Measurements from ENCODE around the gene CELF2.

CELF2 gene

DNA sequence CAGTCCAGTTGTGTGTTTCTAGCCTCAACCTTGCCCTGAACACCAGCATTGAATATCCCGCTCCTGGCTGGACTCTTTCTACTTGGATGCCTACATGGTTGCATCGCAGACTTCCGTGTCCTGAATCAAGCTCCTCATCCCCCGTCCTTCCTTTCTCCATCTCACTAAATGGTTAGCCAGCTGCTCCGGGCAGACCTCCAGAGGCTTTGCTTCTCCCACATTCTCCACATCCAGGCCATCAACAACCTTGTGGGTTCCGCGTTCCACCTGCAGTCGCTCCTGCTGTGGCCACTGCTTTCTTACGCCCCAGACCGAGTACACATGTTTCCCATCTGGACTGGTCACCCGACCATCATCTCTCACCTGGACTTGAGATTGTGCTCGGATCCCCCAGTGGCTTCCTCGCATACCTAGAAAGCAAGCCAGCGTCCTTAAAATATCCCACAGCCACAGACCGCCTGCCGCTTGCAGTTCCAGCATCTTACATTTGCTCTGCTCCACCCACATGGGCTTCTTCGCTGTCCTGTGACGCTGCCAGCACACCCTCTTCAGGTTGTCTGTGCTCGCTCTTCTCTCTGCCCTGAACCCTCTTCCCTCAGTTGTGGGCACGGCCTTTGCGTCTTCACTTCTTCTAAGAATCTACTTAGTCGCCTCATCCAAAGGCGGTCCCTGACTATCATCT lies 25.9 kb downstream of the CELF2 start:
- H3K4me3 ChIP-seq (ENCODE audit: control insufficient read depth, low read depth, low read length): no peak overlapping the region
- TF ChIP-seq, protein P1, sequence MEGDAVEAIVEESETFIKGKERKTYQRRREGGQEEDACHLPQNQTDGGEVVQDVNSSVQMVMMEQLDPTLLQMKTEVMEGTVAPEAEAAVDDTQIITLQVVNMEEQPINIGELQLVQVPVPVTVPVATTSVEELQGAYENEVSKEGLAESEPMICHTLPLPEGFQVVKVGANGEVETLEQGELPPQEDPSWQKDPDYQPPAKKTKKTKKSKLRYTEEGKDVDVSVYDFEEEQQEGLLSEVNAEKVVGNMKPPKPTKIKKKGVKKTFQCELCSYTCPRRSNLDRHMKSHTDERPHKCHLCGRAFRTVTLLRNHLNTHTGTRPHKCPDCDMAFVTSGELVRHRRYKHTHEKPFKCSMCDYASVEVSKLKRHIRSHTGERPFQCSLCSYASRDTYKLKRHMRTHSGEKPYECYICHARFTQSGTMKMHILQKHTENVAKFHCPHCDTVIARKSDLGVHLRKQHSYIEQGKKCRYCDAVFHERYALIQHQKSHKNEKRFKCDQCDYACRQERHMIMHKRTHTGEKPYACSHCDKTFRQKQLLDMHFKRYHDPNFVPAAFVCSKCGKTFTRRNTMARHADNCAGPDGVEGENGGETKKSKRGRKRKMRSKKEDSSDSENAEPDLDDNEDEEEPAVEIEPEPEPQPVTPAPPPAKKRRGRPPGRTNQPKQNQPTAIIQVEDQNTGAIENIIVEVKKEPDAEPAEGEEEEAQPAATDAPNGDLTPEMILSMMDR (conservative IDR thresholded peaks at IDR 0.05; ENCODE audit: control insufficient read depth, insufficient read depth, low read depth, low read length): no peak
- no peak for DNase-seq (ENCODE audit: low read depth)

DNA sequence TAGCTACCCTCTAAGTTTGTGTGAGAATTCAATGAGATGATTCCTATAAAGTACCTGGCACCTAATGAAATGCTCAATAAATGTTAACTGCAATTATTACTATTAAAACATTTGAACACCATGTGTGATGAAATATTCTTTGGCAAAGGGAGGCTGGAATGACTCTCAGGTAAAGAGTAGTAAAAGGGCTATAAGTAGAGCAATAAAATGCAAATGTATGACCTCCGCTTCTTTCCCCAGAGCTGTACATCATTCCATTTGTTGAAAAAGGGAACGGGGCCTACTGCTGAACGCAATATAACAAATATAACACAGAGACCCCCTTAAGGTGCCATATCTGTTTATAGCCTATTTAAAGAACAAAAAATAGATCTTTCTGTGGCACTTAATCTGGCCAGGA lies 27.8 kb downstream of the CELF2 start:
- DNase-seq (ENCODE audit: low read depth): no peak
- H3K4me3 ChIP-seq (ENCODE audit: control insufficient read depth, low read depth, low read length): no peak overlapping the region
- TF ChIP-seq, protein P1 (conservative IDR thresholded peaks at IDR 0.05; ENCODE audit: control insufficient read depth, insufficient read depth, low read depth, low read length): no peak

DNA sequence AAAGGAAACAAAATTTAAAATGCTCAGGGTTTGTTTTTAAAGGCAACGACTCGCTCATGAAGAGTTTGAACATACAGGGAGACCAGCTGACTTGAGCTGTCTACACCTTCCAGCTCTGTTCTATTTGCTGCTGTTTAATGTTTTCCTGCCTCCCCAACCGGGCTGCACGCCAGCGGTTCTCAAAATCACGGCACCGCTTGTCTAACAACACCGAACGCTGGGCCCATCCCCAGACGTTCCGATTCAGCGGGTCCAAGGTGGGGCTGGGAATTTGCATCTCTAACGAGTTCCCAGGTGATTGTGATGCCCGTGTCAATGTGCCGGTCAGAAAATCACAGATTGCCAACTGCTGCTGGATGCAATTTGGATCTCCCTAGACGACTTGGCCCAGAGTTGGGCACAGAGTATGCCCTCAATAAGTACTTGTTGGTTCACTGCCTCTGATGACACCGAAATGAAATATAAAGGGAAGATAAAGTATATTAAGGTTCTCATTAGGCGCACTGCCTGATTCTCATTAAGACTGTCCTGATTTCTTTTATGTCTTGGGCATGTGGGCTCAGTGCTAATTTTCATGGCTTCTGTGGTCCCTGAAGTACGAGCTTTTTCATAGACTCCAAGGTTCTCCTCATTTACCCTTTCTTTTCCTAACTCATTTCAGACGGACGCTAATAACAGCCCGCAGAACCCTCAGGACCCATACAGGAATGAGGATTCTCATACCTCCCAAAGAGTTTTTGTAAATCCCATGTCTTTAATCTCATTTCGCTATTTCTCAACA lies 28.5 kb downstream of the CELF2 start:
- TF ChIP-seq, protein P1 (conservative IDR thresholded peaks at IDR 0.05; ENCODE audit: control insufficient read depth, insufficient read depth, low read depth, low read length): no peak
- DNase-seq (ENCODE audit: low read depth): peak; percentile 45
- no peak overlapping the region for H3K4me3 ChIP-seq (ENCODE audit: control insufficient read depth, low read depth, low read length)

DNA sequence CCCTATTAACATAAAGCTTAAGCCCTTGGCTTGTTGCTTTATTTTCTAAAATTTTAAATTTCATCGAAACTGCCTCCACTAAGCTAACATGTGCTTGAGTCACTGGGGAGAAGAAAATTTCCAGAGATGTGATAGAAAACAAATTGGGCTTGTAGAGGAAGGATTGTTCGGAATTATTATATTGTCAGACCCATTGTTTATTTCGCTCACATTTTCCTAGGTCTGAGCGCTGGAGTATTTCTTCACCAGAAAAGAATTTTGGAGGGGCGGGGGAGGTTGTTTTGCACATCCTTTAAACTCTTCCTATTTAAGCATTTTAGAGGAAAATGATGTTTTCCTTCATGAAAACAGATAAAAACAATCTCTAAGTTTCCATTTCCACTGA lies 29.1 kb downstream of the CELF2 start:
- H3K4me3 ChIP-seq (ENCODE audit: control insufficient read depth, low read depth, low read length): no peak overlapping the region
- TF ChIP-seq, protein P1 (conservative IDR thresholded peaks at IDR 0.05; ENCODE audit: control insufficient read depth, insufficient read depth, low read depth, low read length): no peak
- DNase-seq (ENCODE audit: low read depth): peak; percentile 21

DNA sequence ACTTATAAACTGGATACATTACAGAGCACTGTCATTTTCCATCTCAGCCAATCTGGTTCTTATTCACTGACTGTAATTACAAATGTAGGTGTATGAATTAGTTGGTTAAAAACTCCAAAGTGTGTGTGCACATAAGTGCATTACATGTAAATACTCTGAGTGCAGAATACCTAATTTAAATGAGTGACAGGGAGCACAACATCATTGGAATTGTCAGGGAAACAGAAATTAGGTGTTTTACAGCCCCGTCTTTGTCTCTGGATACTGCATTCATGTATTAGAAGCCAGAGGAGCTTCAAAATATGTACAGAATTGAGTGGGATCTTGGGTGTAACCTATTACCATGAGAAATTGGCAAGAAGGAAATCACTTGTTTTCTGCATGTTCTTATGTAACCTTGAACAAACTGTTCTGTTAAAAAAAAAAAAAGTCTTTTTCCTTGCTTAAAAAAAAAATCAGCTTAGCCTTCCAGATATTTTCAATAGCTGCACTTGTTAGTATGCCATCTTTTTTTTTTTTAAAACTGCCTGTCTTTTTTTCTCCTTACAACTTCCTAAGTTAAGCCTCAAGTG lies 31.1 kb downstream of the CELF2 start:
- DNase-seq (ENCODE audit: low read depth): no peak
- H3K4me3 ChIP-seq (ENCODE audit: control insufficient read depth, low read depth, low read length): no peak overlapping the region
- TF ChIP-seq, protein P1 (conservative IDR thresholded peaks at IDR 0.05; ENCODE audit: control insufficient read depth, insufficient read depth, low read depth, low read length): no peak

DNA sequence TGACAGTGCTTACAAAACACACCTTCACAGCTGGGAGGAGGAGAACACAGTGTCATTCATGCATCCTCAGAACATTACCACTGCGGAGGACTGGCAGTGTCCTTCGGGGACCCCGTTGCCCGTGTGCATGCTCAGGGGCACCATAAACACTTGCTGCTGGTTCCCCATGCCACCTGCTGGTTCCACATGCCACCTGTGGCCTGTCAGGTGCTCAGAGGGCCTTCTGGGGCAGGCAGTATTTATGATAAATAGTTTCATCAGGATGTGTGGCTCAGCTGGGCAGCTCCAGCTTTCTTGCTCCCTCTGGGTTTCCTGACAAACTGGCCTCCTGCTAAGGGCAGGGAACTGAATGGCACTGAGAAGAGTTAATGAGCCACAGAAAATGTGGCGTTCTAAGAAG lies 32.1 kb downstream of the CELF2 start:
- no peak for DNase-seq (ENCODE audit: low read depth)
- H3K4me3 ChIP-seq (ENCODE audit: control insufficient read depth, low read depth, low read length): no peak overlapping the region
- TF ChIP-seq, protein P1 (conservative IDR thresholded peaks at IDR 0.05; ENCODE audit: control insufficient read depth, insufficient read depth, low read depth, low read length): no peak

Measured in fibroblast of mammary gland (primary cell).